Body of pancreas (tissue), 4 donors: ENCODE data around the gene LMO7.

Experiments
- POLR2A ChIP-seq, 3 donors: fragments of 450-650 bp; IDR thresholded peaks; one replicate each; pipeline ENCODE4 v1.6.1; 2016; ENCODE audit warnings: antibody characterized with exemption in 3 of 3, mild to moderate bottlenecking in 2 of 3
- TF ChIP-seq, protein P1 (sequence below), 7 experiments: fragments of 450-650 bp in 4 of 7; fragments of 200-600 bp in 3 of 7; sonication (generic) in 3 of 7; IDR thresholded peaks; one replicate each; pipeline ENCODE4 v1.5.1; 2016 to 2019; ENCODE audit warnings: antibody characterized with exemption in 7 of 7

DNA sequence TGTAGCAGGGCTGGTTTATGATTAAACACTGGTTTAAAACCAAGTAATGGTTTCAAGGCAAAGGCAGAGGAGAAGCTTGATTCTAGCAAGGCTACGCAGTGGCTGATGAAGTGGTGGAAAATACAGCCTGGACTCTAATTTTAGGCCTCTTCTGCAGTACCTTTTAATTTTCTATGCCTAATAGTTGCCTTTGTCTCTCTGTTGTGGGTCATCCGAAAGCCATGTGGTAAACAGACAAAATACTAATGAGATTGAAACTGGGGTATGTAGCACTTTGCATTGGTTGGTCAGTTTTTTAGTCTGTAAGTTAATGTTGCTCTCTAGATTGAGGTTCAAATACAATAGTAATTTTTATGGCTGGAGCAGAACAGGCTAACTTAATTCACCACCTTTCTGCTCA is 3.3 kb downstream of the LMO7 start:
- TF ChIP-seq, protein P1, sequence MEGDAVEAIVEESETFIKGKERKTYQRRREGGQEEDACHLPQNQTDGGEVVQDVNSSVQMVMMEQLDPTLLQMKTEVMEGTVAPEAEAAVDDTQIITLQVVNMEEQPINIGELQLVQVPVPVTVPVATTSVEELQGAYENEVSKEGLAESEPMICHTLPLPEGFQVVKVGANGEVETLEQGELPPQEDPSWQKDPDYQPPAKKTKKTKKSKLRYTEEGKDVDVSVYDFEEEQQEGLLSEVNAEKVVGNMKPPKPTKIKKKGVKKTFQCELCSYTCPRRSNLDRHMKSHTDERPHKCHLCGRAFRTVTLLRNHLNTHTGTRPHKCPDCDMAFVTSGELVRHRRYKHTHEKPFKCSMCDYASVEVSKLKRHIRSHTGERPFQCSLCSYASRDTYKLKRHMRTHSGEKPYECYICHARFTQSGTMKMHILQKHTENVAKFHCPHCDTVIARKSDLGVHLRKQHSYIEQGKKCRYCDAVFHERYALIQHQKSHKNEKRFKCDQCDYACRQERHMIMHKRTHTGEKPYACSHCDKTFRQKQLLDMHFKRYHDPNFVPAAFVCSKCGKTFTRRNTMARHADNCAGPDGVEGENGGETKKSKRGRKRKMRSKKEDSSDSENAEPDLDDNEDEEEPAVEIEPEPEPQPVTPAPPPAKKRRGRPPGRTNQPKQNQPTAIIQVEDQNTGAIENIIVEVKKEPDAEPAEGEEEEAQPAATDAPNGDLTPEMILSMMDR (IDR thresholded peaks at IDR 0.05): no peak
- no peak for TF ChIP-seq POLR2A (IDR thresholded peaks at IDR 0.05)
